K562 (cell line): ENCODE data around the gene PIMREG. TPM values are rescaled to one million over a fixed set of nuclear protein-coding genes. Genes with fewer than 3 reads are reported as not detected.

Experiments used
- ATAC-seq: fragments of 200-7000 bp; cut with Tn5 transposase; 3 replicates; pipeline ENCODE4 v1.9.1; 2020; ENCODE audit warnings: moderate library complexity
- BruUV-seq: library from RNA; stranded (reverse); fragments of 400-500 nt; replicated peaks from 2 replicates; lab custom pipeline; 2021; lab: Mats Ljungman, UMichigan
- CTCF ChIA-PET: fragments of 300-600 bp; formaldehyde crosslinking; extraction: SDS; loops from one replicate; lab custom pipeline; 2021; ENCODE audit warnings: low intra/inter-chr PET ratio; lab: Yijun Ruan, JAX
- POLR2A ChIA-PET: fragments of 300-600, 350-650 bp; sonication (Branson Sonifier 250); formaldehyde crosslinking; extraction: SDS; loops from one replicate; lab custom pipeline; 2021; ENCODE audit warnings: antibody characterized with exemption, inconsistent platforms; lab: Yijun Ruan, JAX
- DNase-seq, 4 experiments: peaks; one replicate each; pipeline versions ENCODE4 v3.0.0 to v3.0.0-alpha.2; 2011 to 2018; ENCODE audit warnings: low spot score in 3 of 4, mixed read lengths in 3 of 4; ENCODE audit errors: extremely low read depth in 1 of 4
- FAIRE-seq: peaks from 2 replicates; lab custom pipeline; 2011; peaks lifted over from hg19 to GRCh38; lab: Jason Lieb, UNC
- H2AFZ ChIP-seq: 2 replicates; pipeline ENCODE4 v1.6.0; 2011; ENCODE audit warnings: low read depth, low read length, control low read depth, inconsistent platforms
- H3K27ac ChIP-seq: fragments of 200-600 bp; 3 replicates; pipeline ENCODE4 v1.8.0; 2011; ENCODE audit warnings: low read depth, mild to moderate bottlenecking, control low read depth, inconsistent platforms, low read length, moderate library complexity, mixed read lengths; ENCODE audit errors: extremely low read depth
- H3K27me3 ChIP-seq, 2 experiments: fragments of 300-600 bp in 1 of 2; 2 replicates in 1 of 2; 3 replicates in 1 of 2; pipeline versions ENCODE4 v1.6.0 to v1.8.0; 2011; ENCODE audit warnings: inconsistent platforms in 2 of 2, low read length in 2 of 2, mild to moderate bottlenecking in 1 of 2, mixed read lengths in 1 of 2, moderate library complexity in 1 of 2; ENCODE audit not compliant: control insufficient read depth in 2 of 2, insufficient read depth in 2 of 2
- H3K36me3 ChIP-seq: fragments of 300-600 bp; 3 replicates; pipeline ENCODE4 v1.8.0; 2011; ENCODE audit warnings: mild to moderate bottlenecking, low read length, inconsistent platforms; ENCODE audit not compliant: control insufficient read depth, insufficient read depth
- H3K4me1 ChIP-seq, 2 experiments: fragments of 200-600 bp in 1 of 2; replicated peaks in 1 of 2; 2 replicates in 1 of 2; 3 replicates in 1 of 2; pipeline versions ENCODE4 v1.5.1 to v1.8.0; 2011; ENCODE audit warnings: inconsistent platforms in 2 of 2, low read length in 2 of 2, mild to moderate bottlenecking in 1 of 2, mixed read lengths in 1 of 2, moderate library complexity in 1 of 2; ENCODE audit not compliant: control insufficient read depth in 2 of 2, insufficient read depth in 2 of 2
- H3K4me2 ChIP-seq: 2 replicates; pipeline ENCODE4 v1.6.1; 2011; ENCODE audit warnings: low read length, control low read depth, inconsistent platforms, mixed read lengths; ENCODE audit not compliant: insufficient read depth
- H3K4me3 ChIP-seq: fragments of 200-600 bp; sonication (generic), shearing (Covaris generic); 2 replicates; pipeline ENCODE4 v1.5.1; 2016; ENCODE audit warnings: control low read depth, inconsistent platforms
- H3K79me2 ChIP-seq: fragments of 200-600 bp; 3 replicates; pipeline ENCODE4 v1.8.0; 2011; ENCODE audit warnings: low read length, inconsistent platforms; ENCODE audit not compliant: control insufficient read depth, insufficient read depth
- H3K9ac ChIP-seq, 2 experiments: 2 replicates each; pipeline versions ENCODE4 v1.6.0 to v1.6.1; 2011; ENCODE audit warnings: low read depth in 2 of 2, low read length in 2 of 2, control low read depth in 1 of 2, inconsistent platforms in 1 of 2, mild to moderate bottlenecking in 1 of 2, mixed read lengths in 1 of 2; ENCODE audit not compliant: insufficient read depth in 1 of 2
- H3K9me1 ChIP-seq: one replicate; pipeline ENCODE4 v1.6.0; 2011; ENCODE audit warnings: inconsistent platforms, mild to moderate bottlenecking, low read length, moderate library complexity; ENCODE audit not compliant: control insufficient read depth, insufficient read depth
- H3K9me3 ChIP-seq: replicated peaks from 2 replicates; pipeline ENCODE4 v1.5.1; 2011; ENCODE audit warnings: low read depth, low read length, inconsistent platforms; ENCODE audit not compliant: control insufficient read depth, insufficient read depth
- H4K20me1 ChIP-seq: replicated peaks from 2 replicates; pipeline ENCODE4 v1.6.1; 2011; ENCODE audit warnings: low read length, inconsistent platforms, mixed read lengths; ENCODE audit not compliant: control insufficient read depth, insufficient read depth
- ATF4 ChIP-seq: fragments of 450-650 bp; formaldehyde crosslinking; IDR thresholded peaks from 2 replicates; pipeline ENCODE4 v1.4.0; 2022; ENCODE audit warnings: mild to moderate bottlenecking, moderate library complexity
- CGGBP1 ChIP-seq: fragments of 250-450 bp; sonication (Bioruptor Pico); IDR thresholded peaks from 2 replicates; pipeline ENCODE4 v1.9.0; 2021; ENCODE audit warnings: mild to moderate bottlenecking
- DEAF1 ChIP-seq: fragments of 450-650 bp; formaldehyde crosslinking; IDR thresholded peaks from 2 replicates; pipeline ENCODE4 v1.4.0; 2020; ENCODE audit warnings: mild to moderate bottlenecking, moderate library complexity
- HDAC6 ChIP-seq: IDR thresholded peaks from 2 replicates; pipeline ENCODE4 v1.6.1; 2012; ENCODE audit warnings: low read depth, mild to moderate bottlenecking, control low read depth, inconsistent platforms, low read length, moderate library complexity
- NFYB ChIP-seq: IDR thresholded peaks from 2 replicates; pipeline ENCODE4 v1.6.1; 2011; ENCODE audit warnings: mild to moderate bottlenecking, moderate library complexity; ENCODE audit not compliant: insufficient read length; ENCODE audit errors: extremely low read depth
- RBM25 ChIP-seq: fragments of 200-400 bp; formaldehyde crosslinking; IDR thresholded peaks from 2 replicates; pipeline ENCODE4 v1.6.1; 2018; ENCODE audit warnings: low read length, low read depth, moderate library complexity; ENCODE audit not compliant: severe bottlenecking
- SOX6 ChIP-seq: fragments of 450-650 bp; IDR thresholded peaks from 2 replicates; pipeline ENCODE4 v1.6.1; 2014; ENCODE audit warnings: mild to moderate bottlenecking
- TARDBP ChIP-seq: fragments of 450-650 bp; IDR thresholded peaks from 2 replicates; pipeline ENCODE4 v1.6.1; 2016
- THAP7 ChIP-seq: fragments of 250-450 bp; sonication (Bioruptor Pico); IDR thresholded peaks from 2 replicates; pipeline ENCODE4 v1.5.0; 2021
- THRAP3 ChIP-seq: fragments of 450-650 bp; IDR thresholded peaks from 2 replicates; pipeline ENCODE4 v1.6.1; 2016; ENCODE audit warnings: mild to moderate bottlenecking, inconsistent platforms, borderline replicate concordance
- UBTF ChIP-seq, 2 experiments: IDR thresholded peaks; 2 replicates each; pipeline ENCODE4 v1.6.1; 2012; ENCODE audit warnings: improper control_type of control experiment in 2 of 2, low read depth in 2 of 2, low read length in 2 of 2, borderline replicate concordance in 1 of 2
- ZBTB1 ChIP-seq: sonication (generic); formaldehyde crosslinking; IDR thresholded peaks from 2 replicates; pipeline ENCODE4 v1.8.1; 2023; ENCODE audit warnings: missing genetic modification reagents, low read depth, mild to moderate bottlenecking, borderline replicate concordance
- ZBTB34 ChIP-seq: fragments of 250-450 bp; sonication (Bioruptor Pico); IDR thresholded peaks from 2 replicates; pipeline ENCODE4 v1.8.0; 2021; ENCODE audit warnings: mild to moderate bottlenecking, moderate library complexity
- ZNF324 ChIP-seq: fragments of 250-450 bp; sonication (Bioruptor Pico); IDR thresholded peaks from 2 replicates; pipeline ENCODE4 v1.4.0; 2020; ENCODE audit warnings: mild to moderate bottlenecking
- ZNF408 ChIP-seq: fragments of 250-450 bp; sonication (Bioruptor Pico); IDR thresholded peaks from 2 replicates; pipeline ENCODE4 v1.4.0; 2020; ENCODE audit warnings: low read depth, mild to moderate bottlenecking, moderate library complexity
- ZNF584 ChIP-seq: fragments of 200-800 bp; sonication (Bioruptor generic); IDR thresholded peaks from 2 replicates; pipeline ENCODE4 v1.6.1; 2016; ENCODE audit warnings: low read depth, mild to moderate bottlenecking, missing genetic modification characterization, missing compliant biosample characterization
- WGBS: fragments of 100-300 bp; shearing (Covaris generic); methylation state at CpG from one replicate; pipeline ENCODE4 v1.1.6; 2016; ENCODE audit warnings: low coverage, mixed read lengths; ENCODE audit not compliant: insufficient coverage; ENCODE audit errors: missing lambda C conversion rate; 5-methylcytosine and 5-hydroxymethylcytosine counted together
- in situ Hi-C: fragments of 300-500 bp; cut with MboI; formaldehyde crosslinking; loops from 4 replicates; pipeline ENCODE4 v1.15.0; 2018; ENCODE audit warnings: inconsistent platforms, mixed read lengths
- intact Hi-C: fragments of 100-400 bp; cut with micrococcal nuclease; formaldehyde crosslinking; loops from 2 replicates; pipeline ENCODE4 v1.14.2; 2022
- polyA plus RNA-seq, 8 experiments: library from polyadenylated mRNA; depleted of rRNA in 4 of 8; stranded (reverse) in 5 of 8; unstranded in 3 of 8; fragments of >200 nt; fragmentation: Nextera tagmentation in 2 of 8; fragmentation: Illumina TruSeq in 1 of 8; extraction: Ambion mirVana in 2 of 8; extraction: Trizol in 1 of 8; gene quantifications; 2 replicates each; pipeline versions ENCODE4 v1.2.1 to v1.2.3, GENCODE V29; 2011 to 2014; ENCODE audit warnings: inconsistent platforms in 1 of 8, missing spikeins in 1 of 8
- total RNA-seq, 7 experiments: library from RNA; depleted of rRNA in 6 of 7; stranded (reverse); fragments of >200 nt in 6 of 7; fragmentation: Illumina TruSeq in 2 of 7; extraction: Trizol in 2 of 7; gene quantifications; 2 replicates each; pipeline versions ENCODE4 v1.2.1 to v1.2.3, GENCODE V29; 2011 to 2021; ENCODE audit warnings: low replicate concordance in 1 of 7

The PIMREG gene
- total and polyA plus RNA-seq, 9 of the 15 experiments (the other 6 are each of a cell fraction or from before 2014, with no cell fraction given) = 1.1 to 16.7 (median 9.4) TPM

- Histone ChIP-seq H3K27ac (no peak overlapping the region), H3K4me2 (no peak overlapping the region), H3K79me2 (no peaks in the 10 kb centered on the region), H3K9ac (no peak overlapping the region), H3K9me1 (no peaks in the 10 kb centered on the region), H3K36me3 (no peaks in the 10 kb centered on the region), H3K4me3 (no peak overlapping the region), H4K20me1 (no peaks in the 10 kb centered on the region), H2AFZ (no peak overlapping the region), H3K9me3 (no peaks in the 10 kb centered on the region), H3K4me1 (no peaks in the 10 kb centered on the region), H3K27me3 (peaks cover 0 to 28% of the 10 kb centered on the region in 2 experiments; a peak in 4 of 5 replicates)
- intact Hi-C loops = no loop called here
- ChIA-PET POLR2A (no interaction called here), CTCF (no interaction called here)
- FAIRE-seq = no peak
- BruUV-seq = no TSS peak
- DNase-seq = no peak
- ATAC-seq = no peak
- in situ Hi-C loops = no loop called here
- 0% methylated on average over 7 of the region's 7 CpGs for WGBS
- no peak for TF ChIP-seq DEAF1 (CRISPR knock-in tag)
- TF ChIP-seq THRAP3 = no peak
- TF ChIP-seq ZNF408 = no peak
- no peak for TF ChIP-seq ZNF584
- TF ChIP-seq CGGBP1 (CRISPR knock-in tag) = no peak
- TF ChIP-seq ZBTB1 = no peak
- no peak for TF ChIP-seq ZNF324 (CRISPR knock-in tag)
- no peak for TF ChIP-seq SOX6
- no peak for TF ChIP-seq THAP7 (CRISPR knock-in tag)
- TF ChIP-seq ATF4 (CRISPR knock-in tag) = no peak
- no peak for TF ChIP-seq HDAC6
- TF ChIP-seq NFYB = no peak
- no peak for TF ChIP-seq RBM25
- TF ChIP-seq TARDBP = no peak
- no peak for TF ChIP-seq ZBTB34 (CRISPR knock-in tag)
- TF ChIP-seq UBTF (IDR thresholded peaks at IDR 0.05; ENCODE audit: borderline replicate concordance in 1 of 2, low read depth in 2 of 2, low read length in 2 of 2) = no peak
These were observed 54.1 kb downstream of the PIMREG start for GRCh38 chr17:6498356-6498755.
